ENCODE results near the gene BEX3. TPM values are rescaled to one million over a fixed set of nuclear protein-coding genes. Genes with fewer than 3 reads are reported as not detected.
A peak's percentile ranks its signal among the peaks of the same experiment; 100 is the strongest.

The BEX3 gene
- total RNA-seq, 1 experiment from 2014 or later, result 367 TPM

GRCh38 chrX:103399744-103400143 lies 23.4 kb downstream of the BEX3 start:
- ChIA-PET POLR2A (no interaction called here), CTCF (no interaction called here)
- no peak overlapping the region for H3K4me3 Mint-ChIP-seq (ENCODE audit: unreplicated experiment)
- intact Hi-C loops (cut with micrococcal nuclease; ENCODE audit: unreplicated experiment), result no loop called here
- BruUV-seq (replicated peaks), result no TSS peak
- TF ChIP-seq CTCF (IDR thresholded peaks at IDR 0.05; ENCODE audit: insufficient read depth in 1 of 2, low read depth in 1 of 2, low read length in 1 of 2, severe bottlenecking in 1 of 2, unreplicated experiment in 1 of 2), result no peak
- H3K4me1 Mint-ChIP-seq (ENCODE audit: low read depth, unreplicated experiment), result no peaks in the 10 kb centered on the region
- peaks cover 5% of the 10 kb centered on the region for H3K36me3 Mint-ChIP-seq (ENCODE audit: insufficient read depth, unreplicated experiment)
- DNase-seq, result no peak
- no peaks in the 10 kb centered on the region for H3K9me3 ChIP-seq
- H3K4me3 ChIP-seq (ENCODE audit: low read depth, low read length), result no peak overlapping the region
- no peak overlapping the region for H3K27ac Mint-ChIP-seq (ENCODE audit: unreplicated experiment)
- H3K4me1 ChIP-seq, result no peaks in the 10 kb centered on the region
- no peaks in the 10 kb centered on the region for H3K9me3 Mint-ChIP-seq (ENCODE audit: unreplicated experiment)
- no peaks in the 10 kb centered on the region for H3K27me3 ChIP-seq (replicated peaks; ENCODE audit: control insufficient read depth, insufficient read depth, low read length)
- H3K36me3 ChIP-seq (ENCODE audit: control insufficient read depth, insufficient read depth, low read length), result no peaks in the 10 kb centered on the region
- H3K27me3 Mint-ChIP-seq (ENCODE audit: insufficient read depth, unreplicated experiment), result no peaks in the 10 kb centered on the region

GRCh38 chrX:103400931-103401330 lies 24.6 kb downstream of the BEX3 start:
- DNase-seq, result no peak
- H3K4me1 ChIP-seq, result no peaks in the 10 kb centered on the region
- no peaks in the 10 kb centered on the region for H3K27me3 ChIP-seq (replicated peaks; ENCODE audit: control insufficient read depth, insufficient read depth, low read length)
- intact Hi-C loops (cut with micrococcal nuclease; ENCODE audit: unreplicated experiment), result no loop called here
- ChIA-PET CTCF (no interaction called here), POLR2A (no interaction called here)
- no peaks in the 10 kb centered on the region for H3K9me3 ChIP-seq
- no peaks in the 10 kb centered on the region for H3K36me3 ChIP-seq (ENCODE audit: control insufficient read depth, insufficient read depth, low read length)
- no peaks in the 10 kb centered on the region for H3K27me3 Mint-ChIP-seq (ENCODE audit: insufficient read depth, unreplicated experiment)
- no peak for TF ChIP-seq CTCF (IDR thresholded peaks at IDR 0.05; ENCODE audit: insufficient read depth in 1 of 2, low read depth in 1 of 2, low read length in 1 of 2, severe bottlenecking in 1 of 2, unreplicated experiment in 1 of 2)
- no TSS peak for BruUV-seq (replicated peaks)
- no peak overlapping the region for H3K4me3 Mint-ChIP-seq (ENCODE audit: unreplicated experiment)
- H3K4me3 ChIP-seq (ENCODE audit: low read depth, low read length), result no peak overlapping the region
- peaks cover 8% of the 10 kb centered on the region for H3K36me3 Mint-ChIP-seq (ENCODE audit: insufficient read depth, unreplicated experiment)
- peaks cover 6% of the 10 kb centered on the region for H3K4me1 Mint-ChIP-seq (ENCODE audit: low read depth, unreplicated experiment)
- H3K9me3 Mint-ChIP-seq (ENCODE audit: unreplicated experiment), result no peaks in the 10 kb centered on the region
- H3K27ac Mint-ChIP-seq (ENCODE audit: unreplicated experiment), result no peak overlapping the region

DNA sequence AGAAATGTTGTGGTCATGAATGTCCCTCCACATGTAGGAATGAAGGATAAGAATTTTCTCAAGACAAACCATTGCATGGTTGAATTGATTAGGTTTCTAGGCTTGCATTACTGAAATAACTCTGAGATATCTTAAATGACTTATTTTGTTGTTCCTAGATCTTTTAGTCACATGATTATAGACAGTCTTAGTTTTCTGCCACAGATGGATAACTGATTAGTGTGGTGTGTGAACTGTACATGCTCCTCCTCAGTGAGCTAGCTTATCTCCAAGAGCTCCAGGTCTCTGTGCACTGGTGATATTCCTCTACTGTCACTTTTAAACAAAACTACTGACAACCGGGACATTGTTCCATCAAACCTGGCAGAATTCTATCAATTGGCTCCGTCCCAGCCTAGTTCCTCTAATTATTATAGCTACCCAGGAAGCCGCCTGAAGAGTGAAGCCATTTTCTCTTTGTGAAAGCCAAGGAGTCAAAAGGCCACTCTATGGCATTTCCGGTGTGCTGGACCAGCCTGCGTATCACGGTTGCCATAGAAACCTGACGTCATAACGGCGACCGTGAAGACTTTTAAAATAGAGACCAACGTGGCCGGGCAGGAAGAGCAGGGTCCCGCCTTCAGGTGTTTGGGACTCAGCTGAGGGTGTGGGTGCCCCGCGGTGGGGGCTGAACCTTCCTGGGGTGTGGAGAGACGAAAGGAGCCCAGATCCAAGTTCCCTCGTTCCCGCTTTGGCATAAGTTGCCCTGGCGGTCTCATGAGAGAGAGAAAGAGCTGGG lies 28.1 kb downstream of the BEX3 start:
- peaks cover 6% of the 10 kb centered on the region for H3K4me1 Mint-ChIP-seq (ENCODE audit: low read depth, unreplicated experiment)

More for the DNA sequence above, 28.1 kb downstream of the BEX3 start:
- Histone ChIP-seq H3K4me1 (no peaks in the 10 kb centered on the region), H3K36me3 (ENCODE audit: control insufficient read depth, insufficient read depth, low read length) (no peaks in the 10 kb centered on the region), H3K27me3 (replicated peaks; ENCODE audit: control insufficient read depth, insufficient read depth, low read length) (no peaks in the 10 kb centered on the region), H3K9me3 (no peaks in the 10 kb centered on the region), H3K4me3 (ENCODE audit: low read depth, low read length) (peak overlapping the region; percentile 58)
- intact Hi-C loops (cut with micrococcal nuclease; ENCODE audit: unreplicated experiment), result no loop called here
- no peaks in the 10 kb centered on the region for H3K27me3 Mint-ChIP-seq (ENCODE audit: insufficient read depth, unreplicated experiment)
- TF ChIP-seq CTCF (IDR thresholded peaks at IDR 0.05; ENCODE audit: insufficient read depth in 1 of 2, low read depth in 1 of 2, low read length in 1 of 2, severe bottlenecking in 1 of 2, unreplicated experiment in 1 of 2), result no peak
- POLR2A ChIA-PET, result interaction anchor here (1.2 kb wide), 1 partner anchor 20 kb away, joined by 3 read pairs; no protein-coding TSS in a partner anchor
- peak overlapping the region; percentile 78 for H3K4me3 Mint-ChIP-seq (ENCODE audit: unreplicated experiment)
- DNase-seq, result peak; percentile 82 to 84
- CTCF ChIA-PET, result interaction anchor here (0.7 kb wide), 1 partner anchor 23 kb away, joined by 3 read pairs; no protein-coding TSS in a partner anchor
- H3K36me3 Mint-ChIP-seq (ENCODE audit: insufficient read depth, unreplicated experiment), result peaks cover 8% of the 10 kb centered on the region
- H3K27ac Mint-ChIP-seq (ENCODE audit: unreplicated experiment), result peak overlapping the region; percentile 97
- BruUV-seq (replicated peaks), result TSS peak; percentile 74
- H3K9me3 Mint-ChIP-seq (ENCODE audit: unreplicated experiment), result no peaks in the 10 kb centered on the region
